DMS53 treated with DMSO at 0.1 percent for 48 hours (cell line): ENCODE measurements around the gene SPON1.
"Not testable (repeated sequence)": the region's sequence is repeated elsewhere in the genome, so short reads cannot be mapped to it uniquely, and the experiment has no call there.

Experiments used
- DNase-seq: peaks from one replicate; lab custom pipeline; 2025; ENCODE audit not compliant: unreplicated experiment; lab: John Stamatoyannopoulos, UW

SPON1 gene

GRCh38 chr11:13974631-13975030 lies 12.1 kb downstream of the SPON1 start:
- DNase-seq: no peak

DNA sequence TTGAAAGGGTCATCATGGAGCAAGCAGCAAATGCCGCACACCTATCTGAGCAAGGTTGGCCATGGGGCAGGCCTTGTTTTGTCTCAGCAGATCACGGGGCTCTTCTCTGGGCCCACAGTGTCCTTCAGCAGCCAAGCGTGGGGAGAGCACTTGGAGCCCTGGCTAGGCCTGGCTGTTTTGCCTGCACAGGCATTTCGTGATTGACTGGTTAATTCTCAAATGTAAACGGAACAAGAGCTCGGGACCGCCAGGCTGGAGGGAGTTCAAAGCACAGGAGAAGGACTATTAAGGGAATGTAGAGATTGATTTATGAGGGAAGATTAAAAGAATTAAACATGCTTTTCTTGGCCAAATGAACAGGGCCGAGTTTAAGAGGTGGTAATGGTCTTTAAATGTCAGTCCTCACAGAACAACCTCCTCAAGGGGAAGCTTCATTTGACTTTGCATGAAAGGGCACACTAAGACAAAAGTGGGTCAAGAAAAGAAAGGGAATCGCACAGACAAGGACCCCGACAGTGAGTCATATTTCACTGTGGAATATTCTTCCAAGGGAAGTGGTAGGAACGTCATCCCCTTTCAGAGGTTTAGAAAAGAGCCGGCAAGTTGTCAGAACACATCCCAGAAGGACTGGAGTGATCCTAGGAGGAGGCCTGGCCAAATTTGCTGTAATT lies 20.7 kb downstream of the SPON1 start:
- DNase-seq: no peak

GRCh38 chr11:13984616-13985450 lies 22.3 kb downstream of the SPON1 start:
- DNase-seq: no peak

GRCh38 chr11:13986695-13987094 lies 24.2 kb downstream of the SPON1 start:
- DNase-seq: not testable (repeated sequence)

GRCh38 chr11:13992158-13992856 lies 29.8 kb downstream of the SPON1 start:
- DNase-seq: not testable (repeated sequence)

GRCh38 chr11:13993096-13993765 lies 30.7 kb downstream of the SPON1 start:
- no peak for DNase-seq

DNA sequence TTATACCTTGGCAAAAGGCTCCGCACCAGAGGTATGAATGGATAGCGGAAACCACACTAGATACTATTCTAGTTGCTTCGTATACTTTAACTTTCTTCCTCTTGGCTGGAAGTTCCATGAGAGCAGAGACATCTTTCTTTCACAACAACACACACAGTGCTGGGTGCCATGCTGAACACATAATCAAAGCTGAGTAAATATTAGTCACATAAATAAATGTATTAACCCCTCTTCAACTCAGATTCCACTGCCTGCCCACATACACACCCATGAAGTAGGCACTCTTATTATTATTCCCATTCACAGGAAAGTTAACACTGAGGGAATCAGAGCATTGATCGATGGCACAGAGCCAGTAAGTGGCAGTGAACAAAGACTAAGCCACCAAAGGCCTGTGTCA lies 35.4 kb downstream of the SPON1 start:
- no peak for DNase-seq

GRCh38 chr11:13999704-14000103 lies 37.2 kb downstream of the SPON1 start:
- no peak for DNase-seq

DNA sequence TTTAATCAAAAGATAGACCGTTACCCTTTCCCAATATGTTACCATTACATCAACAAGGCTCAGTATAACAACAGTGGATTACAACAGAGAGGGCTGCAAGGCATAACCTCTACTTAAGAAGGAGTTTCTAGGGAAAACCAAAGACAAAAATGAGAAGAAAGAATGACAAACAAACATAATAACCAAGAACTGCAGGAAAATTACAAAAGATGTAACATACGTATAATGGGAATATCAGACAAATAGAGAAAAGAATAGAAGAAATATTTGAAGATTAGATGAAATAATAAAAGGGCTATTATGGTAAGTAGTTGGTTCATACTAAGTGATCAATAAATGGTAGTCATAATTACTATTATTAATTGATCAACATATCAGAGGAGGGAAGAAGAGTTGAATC lies 39.1 kb downstream of the SPON1 start:
- DNase-seq: no peak

DNA sequence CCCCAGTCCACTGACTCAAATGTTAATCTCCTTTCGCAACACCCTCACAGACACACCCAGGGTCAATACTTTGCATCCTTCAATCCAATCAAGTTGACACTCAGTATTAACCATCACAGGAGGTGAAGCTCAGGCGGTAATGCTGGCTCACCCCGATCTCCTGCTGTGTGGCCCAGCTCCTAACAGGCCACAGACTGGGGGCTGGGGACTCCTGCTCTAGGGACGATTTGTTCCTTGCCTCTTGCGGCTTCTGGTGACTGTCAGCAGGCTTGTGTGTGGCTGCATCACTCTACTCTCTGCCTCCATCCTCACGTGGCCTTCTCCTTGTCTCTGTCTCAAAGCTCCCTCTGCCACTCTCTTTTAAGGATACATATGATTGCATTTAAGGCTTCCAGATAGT lies 45.0 kb downstream of the SPON1 start:
- no peak for DNase-seq

DNA sequence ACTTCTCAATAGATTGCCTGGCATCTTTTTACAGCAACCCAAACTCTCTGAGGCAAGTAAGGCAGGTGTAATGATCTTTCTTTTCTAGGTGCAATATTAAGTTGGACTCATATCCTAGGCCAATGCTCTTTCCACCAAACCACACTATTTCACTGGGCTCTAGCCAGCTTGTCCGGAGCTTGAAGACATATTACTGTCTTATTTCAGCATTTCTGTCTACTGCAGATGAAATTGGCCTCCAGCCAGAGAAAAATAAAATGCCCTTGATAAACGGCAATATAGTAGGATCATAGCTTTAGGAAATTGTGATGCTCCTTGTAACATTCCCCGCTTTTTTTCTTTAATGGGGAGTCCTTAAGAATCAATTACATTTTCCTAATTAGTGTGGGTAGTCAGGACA lies 48.1 kb downstream of the SPON1 start:
- no peak for DNase-seq

- DNase-seq: no peak
Observed at GRCh38 chr11:14012846-14013245, 50.3 kb downstream of the SPON1 start.

DNA sequence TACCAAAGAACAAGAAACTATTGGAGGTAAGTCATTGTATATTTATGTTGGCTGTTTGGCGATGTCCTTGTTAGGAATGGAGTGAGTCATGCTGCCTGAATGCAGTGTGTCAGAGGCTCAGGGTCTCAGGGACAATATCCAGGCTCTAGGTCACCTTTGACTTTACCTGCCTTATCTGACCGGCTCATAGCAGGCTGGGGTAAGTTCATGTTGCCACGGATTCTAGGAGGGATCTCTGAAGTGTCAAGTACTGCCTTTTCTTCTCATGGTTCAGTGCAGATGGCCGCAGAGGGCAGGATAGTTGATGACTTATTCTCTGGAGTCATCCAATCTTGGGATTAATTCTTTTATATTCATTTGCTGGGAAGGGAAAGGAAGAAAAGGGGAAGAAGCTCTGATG lies 53.2 kb downstream of the SPON1 start:
- DNase-seq: peak; percentile 49

DNA sequence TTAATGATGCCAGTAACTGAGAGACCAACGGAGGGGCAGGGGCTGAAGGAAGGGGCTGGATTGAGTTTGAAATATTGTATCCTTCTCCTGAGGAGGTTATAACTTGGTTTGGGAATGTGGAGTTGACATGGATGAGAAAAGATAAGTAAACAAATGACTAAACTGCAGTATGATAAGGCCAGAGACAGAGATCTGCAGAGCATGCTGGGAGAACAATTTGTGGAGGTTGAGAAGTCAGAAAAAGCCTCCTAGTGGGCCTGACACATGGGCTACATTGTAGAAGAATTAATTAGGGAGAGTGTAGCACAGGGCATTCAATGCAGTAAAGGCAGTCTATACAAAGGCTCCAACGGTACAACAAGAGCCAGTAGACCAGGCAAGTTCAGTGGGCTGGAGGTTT lies 55.9 kb downstream of the SPON1 start:
- DNase-seq: no peak

DNA sequence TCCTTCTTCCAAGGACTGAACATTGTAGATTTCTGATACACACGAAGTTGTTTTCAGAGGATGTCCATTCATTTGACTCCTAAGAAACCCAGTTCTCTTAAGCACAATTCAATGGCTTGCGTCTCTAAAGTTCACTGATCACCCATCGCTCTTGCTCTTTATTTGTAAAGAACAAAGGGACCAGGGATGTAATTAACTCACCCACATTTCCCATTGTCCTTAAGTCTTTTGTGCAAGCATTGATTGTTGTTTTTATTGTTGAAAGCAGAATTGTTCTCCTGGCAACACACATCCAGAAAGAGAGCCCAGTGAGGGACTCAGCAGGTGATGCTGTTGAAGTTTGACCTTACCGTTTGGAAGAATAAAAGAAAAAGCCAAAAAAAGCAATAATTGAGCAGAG lies 59.2 kb downstream of the SPON1 start:
- no peak for DNase-seq

GRCh38 chr11:14022251-14022650 lies 59.7 kb downstream of the SPON1 start:
- no peak for DNase-seq

DNA sequence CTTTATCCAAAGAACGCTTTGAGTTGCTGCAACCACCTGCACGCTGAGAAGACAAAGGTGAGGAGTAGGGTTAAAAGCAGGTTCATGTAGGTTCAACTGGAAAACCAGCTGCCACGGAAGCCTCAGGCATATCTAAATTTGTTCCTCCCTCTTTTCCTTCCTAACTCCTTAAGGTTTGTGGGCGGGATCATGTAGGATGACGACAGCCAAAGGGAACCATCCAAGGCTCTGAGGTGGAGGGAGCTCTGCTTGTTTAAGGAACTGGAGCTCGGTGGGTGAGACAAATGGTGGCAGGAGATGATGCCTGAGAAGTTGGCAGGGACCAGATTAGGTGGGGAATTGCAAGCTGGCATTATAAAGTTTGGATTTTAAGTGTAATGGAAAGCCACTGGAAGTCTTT lies 60.3 kb downstream of the SPON1 start:
- DNase-seq: no peak

DNA sequence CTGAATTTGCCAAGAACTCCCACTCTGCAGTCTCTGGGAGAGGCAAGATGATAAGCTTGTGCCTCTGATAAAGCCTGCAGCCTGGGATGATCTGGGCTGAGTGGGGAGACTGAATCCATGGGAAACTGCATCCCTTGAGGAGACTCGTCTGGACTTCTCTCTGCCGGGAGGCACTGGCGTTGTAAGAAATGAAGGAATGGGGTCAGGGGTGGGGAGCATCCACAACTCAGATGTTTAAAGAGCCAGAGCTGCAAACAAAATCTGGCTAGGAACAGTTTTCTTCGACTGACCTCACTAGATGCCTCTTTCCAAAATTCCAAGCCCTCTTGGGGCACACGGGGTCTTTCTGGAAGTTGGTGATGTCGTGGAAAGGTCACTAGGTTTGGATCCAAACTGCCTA lies 64.4 kb downstream of the SPON1 start:
- DNase-seq: no peak

DNA sequence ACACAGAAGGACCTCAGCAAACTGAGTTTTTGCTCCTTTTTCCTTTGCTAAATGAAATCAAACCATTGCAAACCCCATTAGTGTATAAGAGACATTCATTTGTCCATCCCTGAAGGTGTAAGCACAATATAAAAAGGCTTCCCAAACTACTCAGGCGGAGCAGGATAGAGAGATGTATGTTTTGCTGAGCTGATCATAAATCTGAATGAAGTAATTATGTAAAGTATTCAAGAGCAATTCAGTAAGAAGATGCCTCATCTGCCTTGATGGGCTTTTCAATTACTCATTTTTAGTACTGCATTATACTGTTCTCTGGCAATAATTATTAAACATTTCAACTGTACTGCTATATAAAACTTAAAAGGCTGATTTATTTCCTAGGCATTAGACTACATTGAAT lies 65.0 kb downstream of the SPON1 start:
- no peak for DNase-seq

DNA sequence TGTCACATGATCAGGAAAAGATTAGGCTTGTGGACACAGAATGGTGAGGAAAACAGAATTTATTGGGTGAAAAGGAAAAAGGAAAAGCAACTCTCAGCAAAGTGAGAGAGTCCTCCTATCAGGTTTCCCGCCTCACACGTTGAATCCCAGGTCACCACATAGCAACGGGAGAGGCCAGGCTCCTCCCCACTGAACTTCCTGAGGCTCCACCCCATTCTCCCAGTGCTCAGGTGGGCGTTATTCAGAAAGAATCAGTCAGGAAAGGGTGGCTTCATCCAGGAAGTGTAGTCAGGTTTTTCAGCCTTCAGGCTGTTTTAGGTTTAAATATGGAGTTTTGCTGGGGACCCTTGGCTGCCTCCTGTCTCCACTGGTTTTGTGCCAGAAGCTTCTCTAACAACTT lies 66.9 kb downstream of the SPON1 start:
- DNase-seq: no peak
